ENCODE results near the gene MEGF9.
"Not testable (repeated sequence)": the region's sequence is repeated elsewhere in the genome, so short reads cannot be mapped to it uniquely, and the experiment has no call there.

Gene MEGF9

DNA sequence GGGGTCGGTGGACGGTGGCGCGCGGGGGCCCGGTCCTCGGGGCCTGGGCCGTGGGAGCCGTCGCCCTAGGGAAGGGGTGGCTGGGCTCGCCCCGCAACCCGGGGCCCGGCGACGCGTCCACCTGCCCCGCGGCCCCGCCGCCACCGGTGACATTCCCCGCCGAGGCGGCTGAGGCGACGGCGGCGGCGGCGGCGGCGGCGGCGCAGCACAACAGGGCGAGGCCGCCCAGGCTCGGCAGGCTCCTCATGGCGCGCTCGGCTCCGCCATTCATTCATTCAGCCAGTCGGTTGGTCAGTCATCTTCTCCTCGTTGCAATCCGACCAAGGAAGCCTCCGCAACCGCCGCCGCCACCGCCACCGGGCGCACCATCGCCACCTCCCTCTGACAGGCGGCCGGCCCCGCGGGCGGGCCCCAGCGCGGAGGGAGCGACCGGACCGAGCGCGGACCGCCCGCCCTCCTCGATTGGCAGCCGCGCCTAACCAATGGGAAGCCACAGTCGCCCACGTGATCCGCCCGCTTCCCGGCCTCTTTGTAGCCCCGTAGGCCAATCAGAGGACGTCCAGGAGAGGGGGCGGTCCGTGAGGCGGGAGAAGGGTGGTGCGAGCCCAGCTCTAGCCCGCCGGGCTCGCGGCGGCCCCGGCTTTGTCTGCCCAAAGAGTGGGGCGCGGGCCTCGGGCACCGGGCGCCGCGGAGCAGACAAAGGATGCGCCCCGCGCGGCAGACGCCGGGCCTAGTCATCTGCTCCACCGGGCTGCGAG is at the start of gene MEGF9:
Gene MEGF9 (minus strand): TSS at position 383 of the 758 bp plus-strand sequence. CDS start 112 bp downstream, at position 271.
- peak; percentile 79 to 89 for DNase-seq

DNA sequence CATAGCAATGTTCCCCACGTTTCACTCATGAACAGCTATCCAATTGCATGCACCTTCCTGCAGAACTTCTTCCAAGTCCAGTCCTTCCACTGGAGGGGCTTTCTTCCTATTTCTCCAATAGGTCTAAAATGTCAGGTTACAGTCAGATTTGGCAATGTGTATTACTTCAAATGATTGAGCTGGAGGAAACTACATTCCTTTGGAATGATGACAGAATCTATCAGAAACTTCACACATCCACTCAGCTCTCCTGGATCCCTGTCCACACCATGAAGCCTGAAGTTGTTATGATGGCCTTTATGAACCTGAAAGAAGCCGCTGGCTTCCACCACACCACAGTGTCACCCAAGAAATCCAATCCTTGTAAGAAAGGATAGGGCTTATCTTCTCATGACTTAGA is 46.7 kb upstream of the MEGF9 start:
- no peak for DNase-seq

DNA sequence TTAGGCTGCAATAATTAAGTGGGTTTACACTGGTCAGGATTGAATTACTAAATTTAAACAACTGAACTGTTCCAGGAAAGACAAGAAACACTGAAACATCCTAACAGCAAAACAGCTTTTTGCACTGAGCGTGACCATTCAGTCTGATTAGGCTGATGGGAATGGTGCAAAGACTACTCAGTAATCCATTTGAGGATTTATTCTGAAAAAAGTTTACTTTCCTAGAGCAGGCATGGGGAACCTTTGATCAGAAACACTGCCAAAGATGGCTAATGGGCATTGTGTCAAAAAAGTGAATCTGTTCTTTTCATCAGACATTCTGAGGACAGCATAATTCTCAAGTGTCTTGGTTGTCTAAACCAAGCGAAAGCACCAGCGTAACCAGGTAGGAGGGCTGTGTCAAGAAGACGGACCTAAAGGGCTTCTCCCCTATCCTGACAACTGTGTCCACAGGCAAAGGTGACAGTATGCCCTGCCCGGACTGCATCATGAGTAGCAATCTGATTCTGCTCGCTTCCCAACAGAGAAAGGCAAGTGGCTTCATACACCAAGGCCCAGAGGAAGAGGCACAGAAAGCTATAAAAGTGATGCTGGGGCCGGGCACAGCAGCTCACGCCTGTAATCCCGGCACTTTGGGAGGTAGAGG is 45.6 kb upstream of the MEGF9 start:
- DNase-seq: no peak

DNA sequence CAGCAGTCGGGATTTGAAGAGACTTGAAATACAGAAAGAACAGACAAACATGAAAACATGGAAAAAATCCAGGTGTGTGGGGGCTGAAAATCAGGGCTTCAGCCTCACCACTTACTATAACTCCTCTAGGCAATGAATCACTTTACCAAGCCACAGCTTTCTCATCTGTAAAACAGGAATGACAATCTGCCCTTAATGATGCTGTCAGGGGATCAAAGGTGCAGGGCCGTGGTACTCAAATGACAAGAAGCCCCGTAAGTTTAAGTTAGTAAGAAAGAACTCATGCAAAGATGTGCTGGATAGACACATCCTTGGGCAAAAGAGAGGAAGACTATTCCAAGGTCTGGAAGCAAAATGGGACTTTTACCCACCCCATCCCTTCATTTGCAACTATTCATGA is 44.3 kb upstream of the MEGF9 start:
- no peak for DNase-seq

DNA sequence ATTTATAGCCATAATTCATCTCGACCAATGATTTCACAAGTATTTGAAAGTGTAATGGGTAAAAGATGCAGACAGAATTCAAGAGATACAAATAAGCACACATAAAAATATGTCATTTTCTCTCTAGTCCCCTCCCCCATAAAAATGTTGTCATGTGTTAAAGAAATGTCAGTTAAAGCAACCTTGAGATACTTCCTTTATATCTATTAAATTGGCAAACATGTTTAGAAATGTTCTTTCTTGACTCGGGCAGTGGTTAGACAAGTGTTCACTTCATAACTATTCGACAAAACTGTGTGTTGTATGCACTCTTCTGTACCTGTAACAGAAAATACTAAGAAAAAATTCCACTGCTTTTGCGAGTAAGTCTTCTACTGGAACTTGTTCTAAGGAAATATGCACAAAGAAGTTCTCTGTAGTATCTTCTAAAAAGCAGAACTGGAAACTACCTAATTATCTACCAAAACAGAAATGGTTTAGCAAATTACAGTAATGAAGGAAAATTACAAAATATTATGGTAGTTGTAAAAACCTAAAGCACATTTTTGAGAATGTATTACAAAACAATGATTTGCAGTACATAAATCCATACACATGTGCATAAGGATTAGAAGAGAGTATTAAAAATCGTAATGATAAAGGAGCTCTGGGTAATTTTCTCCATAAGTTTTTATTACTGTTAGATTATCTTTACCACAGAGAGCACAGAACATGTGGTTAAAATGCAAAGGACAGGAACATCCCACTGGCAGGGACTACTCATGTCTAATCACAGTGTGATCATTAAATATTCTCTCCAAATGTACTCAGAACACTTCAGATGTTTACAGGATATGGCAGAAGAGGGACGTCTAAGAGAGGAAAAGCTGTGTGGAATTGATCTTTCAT is 43.0 kb upstream of the MEGF9 start:
- no peak for DNase-seq

DNA sequence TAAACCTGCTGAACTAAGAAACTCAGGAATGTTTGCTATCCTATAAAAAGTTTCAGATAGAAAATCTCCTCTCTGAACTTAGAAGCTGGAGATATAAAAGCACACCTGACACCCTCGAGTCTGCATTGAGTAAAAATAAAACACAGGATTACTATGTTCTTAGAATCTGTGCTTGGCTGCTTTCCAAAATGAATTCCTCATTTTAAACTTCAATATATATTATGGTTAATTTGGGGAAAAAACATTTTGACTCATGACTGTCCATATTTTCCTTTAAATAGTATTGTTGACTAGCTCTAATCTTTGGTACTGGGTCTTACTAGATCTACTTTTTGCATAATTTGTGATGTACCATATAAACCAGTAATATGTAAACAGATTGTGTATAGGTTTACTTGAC is 42.3 kb upstream of the MEGF9 start:
- DNase-seq: no peak

DNA sequence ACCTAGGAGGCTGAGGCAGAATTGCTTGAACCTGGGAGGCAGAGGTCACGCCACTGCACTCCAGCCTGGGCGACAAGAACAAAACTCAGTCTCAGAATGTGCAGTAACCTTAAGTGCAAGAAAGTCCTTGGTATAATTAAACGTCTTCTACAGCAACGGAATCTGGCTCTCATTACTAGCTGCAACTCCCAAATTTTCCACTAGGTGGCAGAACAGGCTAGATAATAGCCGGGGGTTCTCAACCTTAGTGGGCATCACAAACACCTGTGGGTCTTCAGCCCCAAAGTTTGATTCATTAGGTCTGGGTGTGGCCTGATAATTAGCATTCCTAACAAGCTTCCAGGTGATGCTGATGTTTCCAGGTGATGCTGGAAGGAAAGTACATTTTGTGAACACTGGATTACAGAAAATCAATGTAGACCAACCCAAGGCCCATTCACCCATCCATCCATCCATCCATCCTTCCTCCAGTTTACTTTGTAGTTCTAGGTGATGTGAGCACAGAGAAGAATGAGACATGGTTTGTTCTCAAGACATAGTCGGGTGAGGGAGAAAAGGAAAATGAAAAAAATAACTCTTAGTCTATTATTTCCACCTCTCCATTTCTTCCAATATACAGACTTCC is 41.7 kb upstream of the MEGF9 start:
- peak in 1 of 2 experiments; percentile 8 for DNase-seq

DNA sequence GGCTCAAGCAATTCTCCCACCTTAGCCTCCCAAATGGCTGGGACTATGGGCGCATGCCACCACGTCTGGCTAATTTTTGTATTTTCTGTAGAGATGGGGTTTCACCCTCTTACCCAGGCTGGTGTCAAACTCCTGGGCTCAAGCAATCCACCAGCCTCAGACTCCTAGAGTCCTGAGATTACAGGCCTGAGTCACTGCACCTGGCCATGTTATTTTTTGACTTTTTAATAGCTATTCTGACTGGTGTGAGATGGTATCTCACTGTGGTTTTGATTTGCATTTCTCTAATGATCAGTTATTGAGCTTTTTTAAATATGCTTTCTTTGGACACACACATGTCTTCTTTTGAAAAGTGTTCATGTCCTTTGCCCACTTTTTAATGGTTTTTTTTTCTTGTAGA is 40.8 kb upstream of the MEGF9 start:
- no peak for DNase-seq

DNA sequence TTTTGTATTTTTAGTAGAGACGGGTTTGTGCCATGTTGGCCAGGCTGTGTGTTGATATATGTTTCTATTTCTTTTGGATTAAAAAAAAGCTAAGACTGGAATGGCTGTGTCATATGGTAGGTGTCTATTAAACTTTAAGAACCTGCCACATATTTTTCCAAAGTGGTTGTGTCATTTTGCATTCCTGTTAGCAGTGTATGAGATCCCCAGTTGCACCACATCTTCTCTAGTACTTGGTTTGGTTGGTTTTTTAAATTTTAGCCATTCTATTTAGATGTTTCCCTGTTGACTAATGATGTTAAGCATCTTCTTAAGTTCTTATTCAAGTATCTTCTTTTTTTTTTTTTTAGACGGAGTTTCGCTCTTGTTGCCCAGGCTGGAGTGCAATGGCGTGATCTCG is 36.2 kb upstream of the MEGF9 start:
- no peak for DNase-seq

DNA sequence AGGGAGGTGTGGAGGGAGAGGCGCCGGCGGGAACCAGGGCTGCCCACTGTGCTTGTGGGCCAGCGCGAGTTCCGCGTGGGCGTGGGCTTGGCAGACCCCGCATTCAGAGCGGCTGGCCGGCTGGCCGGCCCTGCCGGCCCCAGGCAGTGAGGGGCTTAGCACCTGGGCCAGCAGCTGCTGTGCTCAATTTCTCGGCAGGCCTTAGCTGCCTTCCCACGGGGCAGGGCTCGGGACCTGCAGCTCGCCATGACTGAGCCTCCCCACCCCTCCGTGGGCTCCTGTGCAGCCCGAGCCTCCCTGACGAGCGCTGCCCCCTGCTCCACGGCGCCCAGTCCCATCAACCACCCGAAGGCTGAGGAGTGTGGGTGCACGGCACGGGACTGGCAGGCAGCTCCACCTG is 32.1 kb upstream of the MEGF9 start:
- not testable (repeated sequence) for DNase-seq

DNA sequence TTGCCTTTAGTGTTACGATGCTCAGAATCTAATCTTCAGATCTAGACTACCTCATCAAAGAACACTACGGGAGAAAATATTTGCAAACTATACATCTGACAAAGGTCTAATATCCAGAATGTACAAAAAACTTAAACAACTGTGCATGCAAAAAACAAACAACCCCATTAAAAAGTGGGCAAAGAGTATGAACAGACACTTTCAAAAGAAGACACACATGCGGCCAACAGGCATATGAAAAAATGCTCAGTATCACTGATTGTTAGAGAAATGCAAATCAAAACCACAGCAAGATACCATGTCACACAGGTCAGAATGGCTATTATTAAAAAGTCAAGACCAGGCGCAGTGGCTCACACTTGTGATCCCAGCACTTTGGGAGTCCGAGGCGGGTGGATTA is 31.0 kb upstream of the MEGF9 start:
- DNase-seq: no peak

DNA sequence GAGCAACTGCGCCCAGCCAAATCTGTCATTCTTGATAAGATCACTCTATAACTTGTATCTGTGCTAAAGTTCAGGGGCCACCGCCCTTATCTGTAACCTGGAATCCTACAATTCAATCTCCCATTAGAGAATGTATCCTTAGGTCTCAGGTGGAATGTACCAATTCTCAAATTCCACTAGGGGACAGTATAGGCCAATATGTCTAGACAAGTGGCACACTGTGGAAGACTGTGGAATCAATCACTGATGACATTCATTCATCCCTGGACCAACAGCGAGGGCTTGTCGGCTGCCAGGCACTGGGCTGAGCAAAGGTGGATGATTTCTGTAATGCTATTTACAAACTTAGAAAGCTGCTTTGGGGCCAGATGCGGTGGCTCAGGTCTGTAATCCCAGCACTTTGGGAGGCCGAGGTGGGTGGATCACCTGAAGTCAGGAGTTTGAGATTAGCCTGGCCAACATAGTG is 28.7 kb upstream of the MEGF9 start:
- no peak for DNase-seq

DNA sequence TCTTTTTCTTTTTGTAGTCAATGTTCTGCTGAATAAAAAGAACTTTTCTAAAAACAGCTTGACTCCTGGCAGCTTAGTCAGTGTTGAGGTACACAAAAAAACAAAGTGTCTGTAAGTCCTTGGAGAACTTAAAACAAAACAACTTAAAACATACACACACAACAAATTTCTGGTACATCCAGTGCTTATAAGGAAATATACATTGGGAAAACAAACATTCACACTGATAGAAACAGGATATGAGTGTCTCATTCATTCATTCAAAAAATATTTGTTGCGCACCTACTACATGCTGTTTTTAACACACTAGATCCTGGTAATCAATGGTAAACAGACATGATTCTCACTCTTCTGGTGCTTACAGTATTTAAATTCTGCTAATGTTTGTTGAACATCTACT is 27.4 kb upstream of the MEGF9 start:
- no peak for DNase-seq

DNA sequence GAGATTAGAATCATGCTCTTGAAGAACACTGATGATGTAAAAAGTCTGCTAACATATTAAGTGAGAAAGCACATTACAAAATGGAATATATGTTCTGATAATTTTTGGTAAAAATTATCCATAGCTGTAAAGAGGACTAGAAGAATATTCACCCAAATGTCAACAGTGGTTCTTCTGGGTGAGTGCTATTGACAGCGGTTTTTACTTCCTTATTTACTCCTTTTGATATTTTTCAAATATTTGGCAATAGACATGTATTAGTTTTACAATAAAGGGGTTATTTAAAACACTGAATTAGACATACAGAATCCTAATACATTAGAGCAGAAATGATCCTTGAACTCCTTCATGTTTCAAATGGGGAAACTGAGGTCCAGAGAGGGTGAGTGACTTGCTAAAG is 26.9 kb upstream of the MEGF9 start:
- DNase-seq: no peak

DNA sequence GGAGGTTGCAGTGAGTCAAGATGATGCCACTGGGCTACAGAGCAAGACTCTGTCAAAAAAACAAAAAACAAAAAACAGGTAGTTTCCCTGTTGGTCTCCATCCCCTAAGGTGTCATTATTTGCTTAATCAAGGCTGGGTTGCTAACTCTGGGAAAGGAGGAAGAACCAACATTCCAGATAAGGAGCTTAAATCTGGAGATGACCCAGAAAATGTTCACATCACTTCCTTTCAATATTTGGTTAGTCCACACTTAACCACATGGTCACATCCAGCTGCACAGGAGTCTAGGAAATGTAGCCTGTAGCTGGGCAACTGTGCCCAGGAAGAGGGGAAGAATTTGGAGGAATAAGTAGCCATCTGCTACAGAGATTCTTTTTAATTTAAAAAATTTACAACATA is 25.9 kb upstream of the MEGF9 start:
- no peak for DNase-seq

DNA sequence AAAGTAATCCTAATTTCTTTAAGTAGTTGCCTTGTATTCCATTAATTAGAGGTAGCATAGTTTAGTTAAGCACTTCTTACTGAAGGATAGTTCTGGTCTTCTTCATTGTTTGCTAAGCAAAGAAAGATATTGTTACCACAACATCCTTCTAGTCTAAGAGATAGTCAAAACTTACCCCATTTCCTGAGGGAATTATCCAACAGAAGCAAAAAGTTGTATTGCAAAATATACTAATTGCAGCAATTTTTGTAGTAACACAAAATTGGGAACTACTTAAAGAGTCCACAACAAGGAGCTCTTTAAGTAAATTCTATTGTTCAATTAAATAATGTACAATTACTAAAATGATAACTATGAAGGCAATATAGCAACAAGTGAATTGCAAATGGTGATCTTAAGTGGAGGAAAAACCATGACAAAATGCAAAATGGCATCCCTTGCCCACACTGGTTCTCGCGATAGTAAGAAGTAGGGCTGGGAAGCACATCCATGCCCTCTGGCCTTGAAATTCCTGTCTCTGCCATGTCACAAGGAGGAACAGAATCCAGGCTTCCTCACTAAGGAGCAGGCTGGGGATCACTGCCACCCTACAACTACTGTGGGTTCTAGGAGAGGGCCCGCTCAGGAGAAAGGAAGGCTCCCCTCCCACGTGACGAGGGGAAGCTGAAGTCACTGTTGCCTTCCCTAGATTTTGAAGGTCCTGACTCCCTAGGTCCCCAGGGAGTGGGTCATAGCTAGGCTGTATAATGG is 23.3 kb upstream of the MEGF9 start:
- DNase-seq: no peak

DNA sequence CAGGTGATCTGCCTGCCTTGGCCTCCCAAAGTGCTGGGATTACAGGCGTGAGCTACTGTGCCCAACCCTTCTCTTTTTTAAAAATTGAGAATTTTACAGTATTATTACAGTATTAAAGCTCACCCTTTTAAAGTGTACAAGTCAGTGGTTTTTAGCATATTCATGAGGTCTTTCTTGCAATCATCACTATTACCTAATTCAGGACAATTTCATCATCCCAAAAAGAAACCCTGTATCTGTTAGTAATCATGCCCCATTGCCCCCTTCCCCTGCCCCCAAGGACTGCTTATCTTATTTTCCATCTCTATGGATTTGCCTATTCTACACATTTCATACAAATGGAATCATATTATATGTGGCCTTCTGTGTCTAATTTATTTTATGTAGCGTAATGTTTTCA is 22.6 kb upstream of the MEGF9 start:
- DNase-seq: no peak

DNA sequence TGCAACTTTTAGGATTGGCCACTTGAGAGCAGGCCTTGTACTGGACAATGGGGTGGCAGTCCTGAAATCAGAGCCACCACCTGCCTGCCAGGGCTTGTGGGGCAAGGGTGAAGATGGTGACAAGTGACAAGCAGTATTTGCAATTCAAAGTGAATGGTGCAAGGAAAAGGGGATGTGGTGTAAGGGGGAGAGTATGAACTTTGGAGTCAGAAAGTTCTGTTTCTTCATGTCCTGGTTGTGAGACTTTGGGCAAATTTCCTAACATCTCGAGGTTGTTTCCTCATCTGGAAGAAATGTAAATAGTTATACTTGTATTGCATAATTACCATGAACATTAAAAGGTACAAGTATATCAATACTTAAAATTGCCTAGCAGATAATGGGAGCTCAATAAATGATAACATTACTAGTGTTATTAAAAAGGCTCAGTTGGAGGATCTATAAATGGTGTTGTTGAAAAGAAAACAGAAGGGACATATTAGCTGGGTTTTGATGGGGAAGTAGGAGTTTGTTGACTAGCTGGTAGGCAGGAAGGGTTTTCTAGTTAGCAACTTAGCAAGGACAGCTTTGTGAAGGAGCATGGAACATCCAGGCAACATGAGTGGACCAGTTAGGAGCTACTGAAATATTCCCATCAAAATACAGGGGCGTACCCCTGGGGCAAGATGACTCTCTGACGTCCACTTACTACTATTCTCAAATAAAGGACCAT is 21.3 kb upstream of the MEGF9 start:
- no peak for DNase-seq

DNA sequence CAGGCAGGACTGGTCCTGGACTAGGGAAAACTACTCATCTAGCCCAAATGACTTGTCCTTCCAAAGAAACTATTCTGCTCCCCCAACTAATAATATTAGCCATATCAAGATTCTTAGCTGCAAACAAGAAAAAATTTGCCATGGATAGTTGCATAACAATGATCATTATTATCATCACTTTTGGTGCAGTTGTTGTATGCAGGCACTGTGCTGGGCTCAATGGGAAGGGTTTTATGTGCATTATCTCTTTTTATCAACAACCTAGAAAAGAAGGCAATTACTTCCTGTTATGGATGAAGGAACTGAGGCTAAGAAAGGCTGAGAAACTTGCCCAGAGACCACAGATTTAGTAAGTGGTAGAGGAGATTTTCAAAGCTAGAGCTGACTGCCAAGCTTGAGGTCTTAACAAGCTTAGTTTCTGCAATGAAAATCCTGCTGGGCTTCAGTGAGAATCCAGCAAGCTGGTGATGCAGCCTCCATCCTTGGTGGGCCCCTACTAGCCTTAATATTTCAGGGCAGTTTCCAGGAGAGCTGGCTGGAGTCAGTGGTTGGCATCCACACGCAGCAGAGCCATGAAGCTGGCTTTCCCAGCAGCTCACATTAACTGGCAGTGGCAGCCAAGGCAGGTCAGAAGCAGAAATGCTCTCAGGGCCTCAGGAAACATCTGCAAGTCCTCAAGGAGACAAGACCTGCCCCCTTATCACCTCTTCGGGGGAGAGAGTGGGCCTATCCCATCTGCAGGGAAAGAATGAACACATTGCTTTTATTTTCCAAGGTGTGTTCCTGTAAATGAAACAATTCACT is 20.5 kb upstream of the MEGF9 start:
- DNase-seq: no peak

DNA sequence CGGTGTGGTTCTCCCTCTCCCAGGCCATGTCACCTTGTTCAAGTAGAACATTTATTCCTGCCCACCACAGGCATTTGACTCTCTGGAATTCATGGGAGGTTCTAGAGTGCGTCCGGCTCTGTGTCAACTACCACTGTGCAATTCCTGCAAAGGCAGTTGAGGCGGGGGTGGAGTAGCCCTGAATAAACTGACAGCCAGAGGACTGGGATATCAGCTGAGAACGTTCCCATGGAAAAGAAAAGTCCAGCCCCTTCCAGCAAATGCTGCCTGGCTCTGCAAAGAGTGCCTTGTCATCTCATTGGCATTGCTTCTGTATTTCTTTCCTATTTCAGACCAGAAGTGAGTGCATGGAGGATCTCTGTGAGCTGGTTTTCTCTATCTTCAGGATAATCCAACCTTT is 18.9 kb upstream of the MEGF9 start:
- DNase-seq: no peak

All from NCI-H187 (cell line).